H9 (cell line): ENCODE data around the gene CFAP54. TPM values are rescaled to one million over a fixed set of nuclear protein-coding genes. Genes with fewer than 3 reads are reported as not detected.

Experiments used
- DNase-seq: peaks from one replicate; pipeline ENCODE4 v3.0.0-alpha.2; 2017
- H2AFZ ChIP-seq: one replicate; pipeline ENCODE4 v1.6.1; 2013; ENCODE audit warnings: mild to moderate bottlenecking, low read length, control low read depth, moderate library complexity
- H2AK5ac ChIP-seq: 2 replicates; pipeline ENCODE4 v1.6.1; 2013; ENCODE audit warnings: low read length, control low read depth, mixed read lengths; ENCODE audit not compliant: insufficient read length
- H2BK120ac ChIP-seq: one replicate; pipeline ENCODE4 v1.6.1; 2013; ENCODE audit warnings: low read depth, mild to moderate bottlenecking, low read length, control low read depth, inconsistent platforms; ENCODE audit not compliant: poor library complexity, severe bottlenecking
- H2BK12ac ChIP-seq: 2 replicates; pipeline ENCODE4 v1.6.1; 2013; ENCODE audit warnings: low read length, control low read depth, mixed read lengths, low read depth; ENCODE audit not compliant: insufficient read length
- H2BK15ac ChIP-seq: 2 replicates; pipeline ENCODE4 v1.6.1; 2013; ENCODE audit warnings: low read depth, low read length, control low read depth
- H2BK20ac ChIP-seq: one replicate; pipeline ENCODE4 v1.6.1; 2013; ENCODE audit warnings: low read depth, mild to moderate bottlenecking, low read length, control low read depth, inconsistent platforms; ENCODE audit not compliant: poor library complexity, severe bottlenecking
- H2BK5ac ChIP-seq: 2 replicates; pipeline ENCODE4 v1.6.1; 2013; ENCODE audit warnings: low read length, control low read depth, mixed read lengths; ENCODE audit not compliant: insufficient read length
- H3K14ac ChIP-seq: 2 replicates; pipeline ENCODE4 v1.6.1; 2013; ENCODE audit warnings: low read length, control low read depth; ENCODE audit not compliant: insufficient read depth
- H3K18ac ChIP-seq: 2 replicates; pipeline ENCODE4 v1.6.1; 2013; ENCODE audit warnings: low read depth, mild to moderate bottlenecking, mixed read lengths, low read length, control low read depth; ENCODE audit not compliant: insufficient read length
- H3K23ac ChIP-seq: 2 replicates; pipeline ENCODE4 v1.6.1; 2013; ENCODE audit warnings: low read length, control low read depth, mixed read lengths, low read depth; ENCODE audit not compliant: insufficient read length
- H3K23me2 ChIP-seq: 2 replicates; pipeline ENCODE4 v1.6.1; 2013; ENCODE audit warnings: low read depth, mild to moderate bottlenecking, mixed read lengths, low read length, control low read depth; ENCODE audit not compliant: insufficient read length, poor library complexity, severe bottlenecking
- H3K27ac ChIP-seq: 2 replicates; pipeline ENCODE4 v1.5.1; 2013; ENCODE audit warnings: low read length, control low read depth, mixed read lengths, low read depth; ENCODE audit not compliant: insufficient read length
- H3K27me3 ChIP-seq: 2 replicates; pipeline ENCODE4 v1.6.1; 2013; ENCODE audit warnings: low read length, control low read depth, inconsistent platforms; ENCODE audit not compliant: insufficient read depth
- H3K4ac ChIP-seq: 2 replicates; pipeline ENCODE4 v1.6.1; 2013; ENCODE audit warnings: low read depth, mild to moderate bottlenecking, control low read depth, inconsistent platforms, low read length, moderate library complexity
- H3K4me1 ChIP-seq: 2 replicates; pipeline ENCODE4 v1.6.1; 2013; ENCODE audit warnings: low read length, control low read depth, inconsistent platforms; ENCODE audit not compliant: insufficient read depth
- H3K4me2 ChIP-seq: 2 replicates; pipeline ENCODE4 v1.6.1; 2013; ENCODE audit warnings: low read length, control low read depth, mixed read lengths; ENCODE audit not compliant: insufficient read length, insufficient read depth
- H3K56ac ChIP-seq: 2 replicates; pipeline ENCODE4 v1.6.1; 2013; ENCODE audit warnings: low read depth, mild to moderate bottlenecking, mixed read lengths, low read length, control low read depth; ENCODE audit not compliant: insufficient read length
- H3K79me1 ChIP-seq: 2 replicates; pipeline ENCODE4 v1.6.1; 2013; ENCODE audit warnings: low read depth, mild to moderate bottlenecking, moderate library complexity, low read length, control low read depth, inconsistent platforms; ENCODE audit not compliant: insufficient read depth, poor library complexity, severe bottlenecking
- H3K79me2 ChIP-seq: 2 replicates; pipeline ENCODE4 v1.6.1; 2013; ENCODE audit warnings: low read length, control low read depth, inconsistent platforms; ENCODE audit not compliant: insufficient read depth
- H3K9ac ChIP-seq: 2 replicates; pipeline ENCODE4 v1.6.1; 2013; ENCODE audit warnings: low read length, control low read depth, mixed read lengths; ENCODE audit not compliant: insufficient read length; ENCODE audit errors: extremely low read depth
- H3K9me3 ChIP-seq: one replicate; pipeline ENCODE4 v1.6.1; 2013; ENCODE audit warnings: low read depth, low read length, inconsistent platforms; ENCODE audit not compliant: control insufficient read depth
- H3T11ph ChIP-seq: one replicate; pipeline ENCODE4 v1.6.1; 2013; ENCODE audit warnings: mild to moderate bottlenecking, low read length, control low read depth, inconsistent platforms
- H4K20me1 ChIP-seq: one replicate; pipeline ENCODE4 v1.6.1; 2013; ENCODE audit not compliant: control insufficient read depth, insufficient read length, insufficient read depth
- H4K5ac ChIP-seq: 2 replicates; pipeline ENCODE4 v1.6.1; 2013; ENCODE audit warnings: low read depth, mild to moderate bottlenecking, mixed read lengths, low read length, control low read depth; ENCODE audit not compliant: insufficient read length
- H4K8ac ChIP-seq: replicated peaks from 2 replicates; pipeline ENCODE4 v1.6.1; 2013; ENCODE audit warnings: low read length, control low read depth, mixed read lengths, low read depth; ENCODE audit not compliant: insufficient read length
- H4K91ac ChIP-seq: 2 replicates; pipeline ENCODE4 v1.6.1; 2013; ENCODE audit warnings: low read depth, mild to moderate bottlenecking, moderate library complexity, mixed read lengths, low read length, control low read depth; ENCODE audit not compliant: insufficient read length
- H3K27ac Mint-ChIP-seq, 3 experiments: 2 replicates in 2 of 3; 3 replicates in 1 of 3; pipeline ENCODE4 v1.8.0; 2020 to 2021; ENCODE audit warnings: mixed read lengths in 3 of 3, mild to moderate bottlenecking in 1 of 3, moderate library complexity in 1 of 3
- H3K27me3 Mint-ChIP-seq: 2 replicates; pipeline ENCODE4 v1.8.0; 2021; ENCODE audit warnings: low read depth, mild to moderate bottlenecking, moderate library complexity, mixed read lengths
- H3K36me3 Mint-ChIP-seq, 3 experiments: 2 replicates in 2 of 3; 3 replicates in 1 of 3; pipeline ENCODE4 v1.8.0; 2020 to 2021; ENCODE audit warnings: low read depth in 3 of 3, mixed read lengths in 3 of 3; ENCODE audit not compliant: insufficient read depth in 1 of 3
- H3K4me1 Mint-ChIP-seq, 2 experiments: 2 replicates each; pipeline ENCODE4 v1.8.0; 2020; ENCODE audit warnings: mixed read lengths in 2 of 2
- H3K4me3 Mint-ChIP-seq, 2 experiments: 2 replicates in 1 of 2; 3 replicates in 1 of 2; pipeline ENCODE4 v1.8.0; 2020 to 2021; ENCODE audit warnings: mild to moderate bottlenecking in 2 of 2, mixed read lengths in 2 of 2, moderate library complexity in 1 of 2
- H3K9me3 Mint-ChIP-seq, 2 experiments: 2 replicates in 1 of 2; 3 replicates in 1 of 2; pipeline ENCODE4 v1.8.0; 2020; ENCODE audit warnings: mild to moderate bottlenecking in 2 of 2, mixed read lengths in 2 of 2, moderate library complexity in 1 of 2
- WGBS: extraction: QIAGEN DNeasy Blood & Tissue Kit; methylation state at CpG from one replicate; pipeline ENCODE4 v1.1.7; 2013; ENCODE audit warnings: missing lambda C conversion rate, low lambda C conversion rate, mixed read lengths; ENCODE audit not compliant: insufficient read length; ENCODE audit errors: extremely low coverage; 5-methylcytosine and 5-hydroxymethylcytosine counted together
- total RNA-seq: library from RNA; stranded (reverse); gene quantifications from 2 replicates; pipeline ENCODE4 v1.2.1, GENCODE V29; 2021
- TF ChIP-seq, protein P1 (sequence below): fragments of 200-600 bp; sonication (generic); conservative IDR thresholded peaks from 3 replicates; pipeline ENCODE4 v1.8.0; 2021; ENCODE audit warnings: antibody characterized with exemption, mild to moderate bottlenecking

The CFAP54 gene
- total RNA-seq, 1 experiment from 2014 or later = 0.24 TPM

DNA sequence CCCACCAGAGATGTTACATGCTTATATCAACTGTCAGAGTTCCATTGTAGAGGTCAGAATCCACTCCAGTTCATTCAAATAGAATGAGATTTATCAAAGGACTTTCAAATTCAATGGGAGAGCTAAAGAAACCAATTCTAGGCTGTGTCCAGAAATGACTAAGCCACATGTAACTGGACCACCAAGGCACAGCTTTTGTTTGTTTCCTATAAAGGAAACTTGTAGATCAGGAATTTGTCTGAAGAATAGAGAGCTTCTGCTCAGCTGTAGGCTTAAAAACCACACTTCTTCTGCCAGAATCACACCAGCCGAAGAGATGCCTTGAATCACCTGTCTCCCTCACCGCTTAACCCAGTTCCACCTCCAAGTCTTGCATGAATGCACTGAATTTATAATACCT, 283.7 kb downstream of the CFAP54 start:
- H3K14ac ChIP-seq = no peak overlapping the region
- H3K4me2 ChIP-seq = no peak overlapping the region
- no peak overlapping the region for H2BK120ac ChIP-seq
- Mint-ChIP-seq H3K27me3 (no peaks in the 10 kb centered on the region), H3K4me1 (no peaks in the 10 kb centered on the region), H3K9me3 (peaks cover 3 to 5% of the 10 kb centered on the region in 2 experiments; a peak in 2 of 5 replicates), H3K36me3 (peaks cover 0 to 2% (median 0%) of the 10 kb centered on the region in 3 experiments; a peak in 1 of 7 replicates), H3K4me3 (no peak overlapping the region), H3K27ac (no peak overlapping the region)
- no peaks in the 10 kb centered on the region for H3K79me1 ChIP-seq
- no peak overlapping the region for H4K8ac ChIP-seq
- WGBS = no CpG with 5 or more reads among the region's 2 CpGs
- H4K5ac ChIP-seq = no peak overlapping the region
- no peak overlapping the region for H2BK15ac ChIP-seq
- H3K9me3 ChIP-seq = no peaks in the 10 kb centered on the region
- H4K91ac ChIP-seq = no peak overlapping the region
- no peak overlapping the region for H2BK12ac ChIP-seq
- H2AK5ac ChIP-seq = no peak overlapping the region
- no peak overlapping the region for H3K56ac ChIP-seq
- TF ChIP-seq, protein P1, sequence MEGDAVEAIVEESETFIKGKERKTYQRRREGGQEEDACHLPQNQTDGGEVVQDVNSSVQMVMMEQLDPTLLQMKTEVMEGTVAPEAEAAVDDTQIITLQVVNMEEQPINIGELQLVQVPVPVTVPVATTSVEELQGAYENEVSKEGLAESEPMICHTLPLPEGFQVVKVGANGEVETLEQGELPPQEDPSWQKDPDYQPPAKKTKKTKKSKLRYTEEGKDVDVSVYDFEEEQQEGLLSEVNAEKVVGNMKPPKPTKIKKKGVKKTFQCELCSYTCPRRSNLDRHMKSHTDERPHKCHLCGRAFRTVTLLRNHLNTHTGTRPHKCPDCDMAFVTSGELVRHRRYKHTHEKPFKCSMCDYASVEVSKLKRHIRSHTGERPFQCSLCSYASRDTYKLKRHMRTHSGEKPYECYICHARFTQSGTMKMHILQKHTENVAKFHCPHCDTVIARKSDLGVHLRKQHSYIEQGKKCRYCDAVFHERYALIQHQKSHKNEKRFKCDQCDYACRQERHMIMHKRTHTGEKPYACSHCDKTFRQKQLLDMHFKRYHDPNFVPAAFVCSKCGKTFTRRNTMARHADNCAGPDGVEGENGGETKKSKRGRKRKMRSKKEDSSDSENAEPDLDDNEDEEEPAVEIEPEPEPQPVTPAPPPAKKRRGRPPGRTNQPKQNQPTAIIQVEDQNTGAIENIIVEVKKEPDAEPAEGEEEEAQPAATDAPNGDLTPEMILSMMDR = no peak
- no peak overlapping the region for H3K9ac ChIP-seq
- DNase-seq = no peak
- H3K27ac ChIP-seq = no peak overlapping the region
- no peaks in the 10 kb centered on the region for H3K79me2 ChIP-seq
- H2BK20ac ChIP-seq = no peak overlapping the region
- H3K27me3 ChIP-seq = no peaks in the 10 kb centered on the region
- H3K4ac ChIP-seq = no peak overlapping the region
- no peak overlapping the region for H3T11ph ChIP-seq
- H2AFZ ChIP-seq = no peak overlapping the region
- H3K18ac ChIP-seq = no peak overlapping the region
- no peaks in the 10 kb centered on the region for H4K20me1 ChIP-seq
- no peaks in the 10 kb centered on the region for H3K23me2 ChIP-seq
- H2BK5ac ChIP-seq = no peak overlapping the region
- H3K4me1 ChIP-seq = no peaks in the 10 kb centered on the region
- H3K23ac ChIP-seq = no peak overlapping the region
